Lower lobe of right lung (tissue), 2 donors: ENCODE data around the gene ETS1. TPM values are rescaled to one million over a fixed set of nuclear protein-coding genes. Genes with fewer than 3 reads are reported as not detected.

ENCODE experiments used
- ATAC-seq, 2 donors: fragments of 200-7000 bp; cut with Tn5 transposase; one replicate each; pipeline ENCODE4 v1.9.1; 2020 to 2022; ENCODE audit warnings: mild to moderate bottlenecking in 2 of 2, moderate library complexity in 2 of 2
- DNase-seq: peaks from one replicate; pipeline ENCODE4 v3.0.0-alpha.2; 2020
- H3K27ac ChIP-seq: fragments of 200-600 bp; one replicate; pipeline ENCODE4 v1.8.0; 2022
- H3K27me3 ChIP-seq: fragments of 200-600 bp; one replicate; pipeline ENCODE4 v1.8.0; 2022; ENCODE audit warnings: low read depth
- H3K36me3 ChIP-seq: fragments of 200-600 bp; one replicate; pipeline ENCODE4 v1.8.0; 2022; ENCODE audit warnings: mild to moderate bottlenecking
- H3K4me1 ChIP-seq: fragments of 200-600 bp; one replicate; pipeline ENCODE4 v1.8.0; 2022
- H3K4me3 ChIP-seq: fragments of 200-600 bp; one replicate; pipeline ENCODE4 v1.8.0; 2022; ENCODE audit warnings: mild to moderate bottlenecking
- H3K9me3 ChIP-seq: fragments of 200-600 bp; one replicate; pipeline ENCODE4 v1.8.0; 2022
- CTCF ChIP-seq: fragments of 200-600 bp; IDR thresholded peaks from one replicate; pipeline ENCODE4 v1.8.0; 2022; ENCODE audit warnings: antibody characterized with exemption, mild to moderate bottlenecking
- intact Hi-C: fragments of 100-400 bp; cut with DNase I; formaldehyde crosslinking; loops from one replicate; pipeline ENCODE4 v1.11.0; 2022
- total RNA-seq: library from RNA; stranded (reverse); fragmentation: NEBNext Ultra II Directional; extraction: Animal tissue kit (Norgen Biotek cat#: 25700); gene quantifications from one replicate; pipeline ENCODE4 v1.2.1, GENCODE V29; 2021
- donor health status: DM: no; HTN: yes; CAD: no; lungs with severe emphysema.

The ETS1 gene
- total RNA-seq, 1 donor from 2014 or later: 123 TPM

GRCh38 chr11:128518493-128519207, 68.7 kb downstream of the ETS1 start:
- peaks cover 64% of the 10 kb centered on the region for H3K4me1 ChIP-seq
- intact Hi-C loops: loop anchor here (10.0 kb wide), 1 partner anchor 54 kb away; no protein-coding TSS in a partner anchor
- no peak for DNase-seq
- peak overlapping the region; percentile 71 for H3K4me3 ChIP-seq
- peak overlapping the region; percentile 95 for H3K27ac ChIP-seq
- no peaks in the 10 kb centered on the region for H3K27me3 ChIP-seq
- ATAC-seq: no peak
- TF ChIP-seq CTCF: no peak
- no peaks in the 10 kb centered on the region for H3K36me3 ChIP-seq
- no peaks in the 10 kb centered on the region for H3K9me3 ChIP-seq

GRCh38 chr11:128517451-128518230, 69.7 kb downstream of the ETS1 start:
- intact Hi-C loops: loop anchor here (10.0 kb wide), 1 partner anchor 53 kb away; no protein-coding TSS in a partner anchor
- TF ChIP-seq CTCF: no peak
- no peak for ATAC-seq
- Histone ChIP-seq H3K27me3 (no peaks in the 10 kb centered on the region), H3K36me3 (peaks cover 6% of the 10 kb centered on the region), H3K9me3 (no peaks in the 10 kb centered on the region), H3K4me1 (peaks cover 59% of the 10 kb centered on the region), H3K27ac (peak overlapping the region; percentile 95), H3K4me3 (peak overlapping the region; percentile 71)
- DNase-seq: no peak

GRCh38 chr11:128516886-128517285, 70.5 kb downstream of the ETS1 start:
- peak overlapping the region; percentile 71 for H3K4me3 ChIP-seq
- TF ChIP-seq CTCF: no peak
- no peaks in the 10 kb centered on the region for H3K27me3 ChIP-seq
- H3K4me1 ChIP-seq: peaks cover 66% of the 10 kb centered on the region
- peak overlapping the region; percentile 95 for H3K27ac ChIP-seq
- ATAC-seq (no peak), DNase-seq (no peak)
- no peaks in the 10 kb centered on the region for H3K9me3 ChIP-seq
- H3K36me3 ChIP-seq: peaks cover 10% of the 10 kb centered on the region
- intact Hi-C loops: loop anchor here (10.0 kb wide), 1 partner anchor 52 kb away; no protein-coding TSS in a partner anchor

- H3K9me3 ChIP-seq: no peaks in the 10 kb centered on the region
- H3K36me3 ChIP-seq: peaks cover 10% of the 10 kb centered on the region
- TF ChIP-seq CTCF: no peak
- DNase-seq (no peak), ATAC-seq (no peak)
- peaks cover 74% of the 10 kb centered on the region for H3K4me1 ChIP-seq
- H3K4me3 ChIP-seq: peak overlapping the region; percentile 71
- H3K27me3 ChIP-seq: no peaks in the 10 kb centered on the region
- intact Hi-C loops: loop anchor here (10.0 kb wide), 1 partner anchor 51 kb away; no protein-coding TSS in a partner anchor
- peak overlapping the region; percentile 53 for H3K27ac ChIP-seq
These were observed 71.3 kb downstream of the ETS1 start for GRCh38 chr11:128515826-128516778.

- Histone ChIP-seq H3K27ac (peak overlapping the region; percentile 53), H3K9me3 (no peaks in the 10 kb centered on the region), H3K4me3 (peak overlapping the region; percentile 71), H3K4me1 (peaks cover 84% of the 10 kb centered on the region), H3K27me3 (no peaks in the 10 kb centered on the region), H3K36me3 (peaks cover 10% of the 10 kb centered on the region)
- intact Hi-C loops: loop anchor here (10.0 kb wide), 1 partner anchor 50 kb away; no protein-coding TSS in a partner anchor
- DNase-seq (no peak), ATAC-seq (no peak)
- no peak for TF ChIP-seq CTCF
These were observed 72.3 kb downstream of the ETS1 start for GRCh38 chr11:128515086-128515485.
